Bronchial epithelial cell (primary cell): ENCODE data around the gene MUC5AC. TPM values are rescaled to one million over a fixed set of nuclear protein-coding genes. Genes with fewer than 3 reads are reported as not detected.
"Not testable (repeated sequence)": the region's sequence is repeated elsewhere in the genome, so short reads cannot be mapped to it uniquely, and the experiment has no call there.

Experiments used
- DNase-seq: peaks from one replicate; pipeline ENCODE4 v3.0.0-alpha.2; 2010; ENCODE audit warnings: low read depth
- FAIRE-seq: peaks from 2 replicates; lab custom pipeline; 2011; peaks lifted over from hg19 to GRCh38; lab: Jason Lieb, UNC
- H3K27me3 ChIP-seq: 2 replicates; pipeline ENCODE4 v1.5.1; 2011; ENCODE audit warnings: low read length; ENCODE audit not compliant: control insufficient read depth, insufficient read depth
- H3K36me3 ChIP-seq: 2 replicates; pipeline ENCODE4 v1.5.1; 2011; ENCODE audit warnings: low read length; ENCODE audit not compliant: control insufficient read depth, insufficient read depth
- H3K4me3 ChIP-seq: 2 replicates; pipeline ENCODE4 v1.5.1; 2011; ENCODE audit warnings: mild to moderate bottlenecking, low read depth, low read length, control low read depth
- total RNA-seq: library from RNA; depleted of rRNA; stranded (reverse); fragments of >200 nt; gene quantifications from 2 replicates; pipeline ENCODE4 v1.2.1, GENCODE V29; 2014
- TF ChIP-seq, protein P1 (sequence below): IDR thresholded peaks from 2 replicates; pipeline ENCODE4 v1.5.1; 2011; ENCODE audit warnings: mild to moderate bottlenecking, moderate library complexity, low read length, control low read depth, inconsistent platforms; ENCODE audit not compliant: insufficient read depth, severe bottlenecking

The MUC5AC gene
- total RNA-seq, 1 donor from 2014 or later: under 0.01 TPM

DNA sequence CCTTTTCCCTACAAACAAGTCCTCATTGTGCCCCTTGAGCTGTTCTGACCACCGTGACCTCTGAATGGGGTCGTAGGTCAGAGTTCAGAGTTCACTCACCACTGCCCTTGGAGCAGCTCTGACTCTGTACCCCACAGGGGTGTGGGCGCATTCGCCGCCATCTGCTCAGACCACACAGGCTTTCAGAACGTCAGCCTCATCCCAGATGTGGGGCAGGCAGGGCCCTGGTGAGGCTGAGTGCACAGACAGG, 50.3 kb downstream of the MUC5AC start:
- Histone ChIP-seq H3K36me3 (no peaks in the 10 kb centered on the region), H3K27me3 (peaks cover 1% of the 10 kb centered on the region), H3K4me3 (no peak overlapping the region)
- no peak for DNase-seq
- no peak for FAIRE-seq
- TF ChIP-seq, protein P1, sequence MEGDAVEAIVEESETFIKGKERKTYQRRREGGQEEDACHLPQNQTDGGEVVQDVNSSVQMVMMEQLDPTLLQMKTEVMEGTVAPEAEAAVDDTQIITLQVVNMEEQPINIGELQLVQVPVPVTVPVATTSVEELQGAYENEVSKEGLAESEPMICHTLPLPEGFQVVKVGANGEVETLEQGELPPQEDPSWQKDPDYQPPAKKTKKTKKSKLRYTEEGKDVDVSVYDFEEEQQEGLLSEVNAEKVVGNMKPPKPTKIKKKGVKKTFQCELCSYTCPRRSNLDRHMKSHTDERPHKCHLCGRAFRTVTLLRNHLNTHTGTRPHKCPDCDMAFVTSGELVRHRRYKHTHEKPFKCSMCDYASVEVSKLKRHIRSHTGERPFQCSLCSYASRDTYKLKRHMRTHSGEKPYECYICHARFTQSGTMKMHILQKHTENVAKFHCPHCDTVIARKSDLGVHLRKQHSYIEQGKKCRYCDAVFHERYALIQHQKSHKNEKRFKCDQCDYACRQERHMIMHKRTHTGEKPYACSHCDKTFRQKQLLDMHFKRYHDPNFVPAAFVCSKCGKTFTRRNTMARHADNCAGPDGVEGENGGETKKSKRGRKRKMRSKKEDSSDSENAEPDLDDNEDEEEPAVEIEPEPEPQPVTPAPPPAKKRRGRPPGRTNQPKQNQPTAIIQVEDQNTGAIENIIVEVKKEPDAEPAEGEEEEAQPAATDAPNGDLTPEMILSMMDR: no peak

DNA sequence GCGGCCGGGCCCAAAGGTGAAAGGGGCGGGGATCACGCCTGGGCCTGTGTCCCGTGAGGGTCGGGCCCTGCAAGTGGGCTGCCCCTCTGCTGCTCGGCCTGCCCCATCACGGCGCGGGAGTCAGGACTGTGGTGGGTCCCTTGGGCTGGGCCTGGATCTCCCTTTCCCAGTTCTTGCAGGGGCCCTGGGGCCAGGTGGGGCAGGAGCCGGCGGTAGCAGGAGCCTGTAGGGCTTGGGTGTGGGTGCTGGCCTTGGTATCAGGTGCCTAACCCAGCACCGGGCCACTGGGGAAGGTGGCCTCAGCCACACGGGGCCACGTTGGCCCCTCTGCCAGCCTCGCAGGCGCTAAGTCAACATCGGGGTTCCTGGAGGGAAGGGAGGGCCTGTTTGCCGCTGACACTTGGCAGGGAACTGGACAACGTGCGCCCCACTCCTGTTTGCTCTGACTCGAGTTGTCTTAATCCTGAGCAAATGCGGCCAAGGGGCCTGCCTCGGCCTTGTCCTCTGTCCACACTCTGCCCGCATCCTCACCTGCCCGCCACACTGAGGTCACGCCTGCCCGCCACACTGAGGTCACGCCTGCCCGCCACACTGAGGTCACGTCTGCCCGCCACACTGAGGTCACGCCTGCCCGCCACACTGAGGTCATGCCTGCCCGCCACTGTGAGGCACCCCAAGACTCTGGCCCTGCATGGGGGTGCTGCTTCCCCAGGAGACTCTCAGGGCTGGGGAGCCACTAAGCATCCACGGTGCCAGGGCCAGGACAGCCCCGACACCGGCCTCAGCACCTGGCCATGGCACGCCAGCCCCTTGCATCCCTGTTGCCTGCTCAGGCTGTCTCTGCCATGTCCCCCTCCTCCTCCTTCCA, 50.9 kb downstream of the MUC5AC start:
- FAIRE-seq (no peak), DNase-seq (no peak)
- no peaks in the 10 kb centered on the region for H3K36me3 ChIP-seq
- H3K27me3 ChIP-seq: no peaks in the 10 kb centered on the region
- no peak overlapping the region for H3K4me3 ChIP-seq
- TF ChIP-seq, protein P1: no peak

DNA sequence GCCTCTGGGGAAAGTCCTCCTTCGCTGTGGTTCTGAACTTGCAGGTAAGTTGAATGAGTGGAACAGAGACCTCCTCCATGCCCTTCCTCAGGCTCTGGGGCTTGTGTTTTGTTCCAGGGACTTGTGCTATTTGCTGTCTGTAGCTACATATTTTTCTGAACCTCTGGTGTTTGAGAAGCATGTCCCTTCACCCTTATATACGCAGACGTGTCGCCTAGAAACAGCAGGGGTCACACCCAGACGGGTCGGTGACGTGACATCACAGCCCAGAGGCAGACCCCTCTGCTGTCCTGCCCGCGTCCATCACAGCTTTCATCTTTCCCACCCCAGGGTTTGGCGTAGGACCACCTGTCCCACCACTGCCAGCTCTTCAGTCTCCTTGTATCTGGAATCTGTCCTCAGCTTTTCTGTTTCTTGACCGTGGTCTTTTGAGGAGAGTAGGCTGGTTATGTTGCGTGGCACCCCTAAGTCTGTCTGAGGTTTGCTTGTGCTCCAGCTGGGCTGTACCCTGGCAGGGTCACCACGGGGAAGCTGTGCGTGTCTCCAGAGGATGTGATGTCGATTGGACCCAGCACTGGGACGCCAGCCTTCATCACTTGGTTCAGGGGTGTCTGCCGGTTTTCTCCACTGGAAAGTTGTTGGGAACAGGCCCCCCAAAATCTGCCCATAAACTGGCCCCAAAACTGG, 51.8 kb downstream of the MUC5AC start:
- DNase-seq (no peak), FAIRE-seq (no peak)
- TF ChIP-seq, protein P1: no peak
- Histone ChIP-seq H3K27me3 (no peaks in the 10 kb centered on the region), H3K36me3 (no peaks in the 10 kb centered on the region), H3K4me3 (no peak overlapping the region)

DNA sequence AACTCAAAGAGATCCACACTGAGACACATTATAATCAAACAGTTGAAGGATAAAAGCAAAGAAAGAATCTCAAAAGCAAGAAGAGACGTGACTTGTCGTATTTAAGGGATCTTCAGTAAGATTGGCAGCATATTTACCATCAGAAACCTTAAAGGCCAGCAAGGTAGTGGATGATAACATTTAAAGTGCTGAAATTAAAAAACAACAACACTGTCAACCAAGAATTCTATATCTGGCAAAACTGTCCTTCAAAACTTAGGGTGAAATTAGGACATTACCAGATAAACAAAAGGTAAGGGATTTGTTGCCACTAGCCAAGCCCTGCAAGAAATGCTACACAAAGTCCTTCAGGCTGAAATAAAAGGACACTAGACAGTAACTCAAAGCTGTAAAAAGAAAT, 54.1 kb downstream of the MUC5AC start:
- TF ChIP-seq, protein P1: no peak
- no peaks in the 10 kb centered on the region for H3K36me3 ChIP-seq
- no peak for DNase-seq

DNA sequence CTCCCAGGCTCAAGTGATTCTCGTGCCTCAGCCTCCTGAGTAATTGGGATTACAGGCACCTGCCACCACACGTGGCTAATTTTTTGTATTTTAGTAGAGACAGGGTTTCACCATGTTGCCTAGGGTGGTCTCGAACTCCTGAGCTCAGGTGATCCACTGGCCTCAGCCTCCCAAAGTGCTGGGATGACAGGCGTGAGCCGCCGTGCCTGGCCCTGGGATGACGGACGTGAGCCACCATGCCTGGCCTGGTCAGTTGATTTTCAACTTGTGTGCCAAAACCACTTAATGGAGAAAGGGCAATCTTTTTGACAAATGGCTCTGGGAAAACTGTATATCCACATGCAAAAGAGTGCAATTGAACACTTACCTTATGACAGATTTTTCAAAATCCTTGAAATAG, 58.1 kb downstream of the MUC5AC start:
- DNase-seq, FAIRE-seq, H3K36me3 ChIP-seq: not testable (repeated sequence)

More for the DNA sequence above, 54.1 kb downstream of the MUC5AC start:
- FAIRE-seq: no peak
- Histone ChIP-seq H3K27me3 (no peaks in the 10 kb centered on the region), H3K4me3 (no peak overlapping the region)

DNA sequence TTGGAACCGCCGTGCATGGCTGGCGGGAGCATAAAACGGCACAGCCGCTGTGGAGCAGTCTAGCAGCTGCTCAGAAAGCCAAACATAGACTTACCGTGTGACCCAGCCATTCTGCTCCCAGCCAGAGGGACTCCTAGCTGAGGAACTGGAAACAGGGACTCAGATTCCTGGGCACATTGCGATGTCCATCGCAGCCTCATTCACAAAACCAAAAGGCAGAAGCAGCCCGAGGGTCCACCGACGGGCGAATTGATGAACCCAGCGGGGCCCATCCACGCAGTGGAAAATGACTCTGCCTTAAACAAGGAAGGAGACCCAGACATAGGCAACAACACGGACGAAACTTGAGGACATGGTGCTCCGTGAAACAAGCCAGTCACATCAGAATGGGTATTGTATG, 59.4 kb downstream of the MUC5AC start:
- DNase-seq (no peak), FAIRE-seq (no peak)
- TF ChIP-seq, protein P1: no peak
- H3K27me3 ChIP-seq: no peaks in the 10 kb centered on the region
- no peak overlapping the region for H3K4me3 ChIP-seq
- no peaks in the 10 kb centered on the region for H3K36me3 ChIP-seq

More for the DNA sequence above, 58.1 kb downstream of the MUC5AC start:
- not testable (repeated sequence) for H3K27me3 ChIP-seq, H3K4me3 ChIP-seq
